Spleen (tissue), 11 donors: ENCODE measurements around the gene IL1RAPL1. TPM values are rescaled to one million over a fixed set of nuclear protein-coding genes. Genes with fewer than 3 reads are reported as not detected.

ENCODE experiments used
- DNase-seq: peaks from one replicate; pipeline ENCODE4 v3.0.0-alpha.2; 2020
- H3K27ac ChIP-seq, 8 donors: fragments of 200-600 bp; sonication (generic) in 7 of 8; 1 replicate in 4 of 8; 2 replicates in 4 of 8; pipeline versions ENCODE4 v1.5.0 to v1.8.0; 2016 to 2021; ENCODE audit warnings: inconsistent platforms in 4 of 8, mild to moderate bottlenecking in 4 of 8, moderate library complexity in 1 of 8
- H3K27me3 ChIP-seq, 7 donors: fragments of 200-600 bp; sonication (generic) in 6 of 7; replicated peaks in 1 of 7; 1 replicate in 4 of 7; 2 replicates in 3 of 7; pipeline versions ENCODE4 v1.5.0 to v1.8.0; 2016 to 2021; ENCODE audit warnings: inconsistent platforms in 3 of 7, mild to moderate bottlenecking in 1 of 7
- H3K36me3 ChIP-seq, 6 donors: fragments of 200-600 bp; sonication (generic) in 5 of 6; 1 replicate in 4 of 6; 2 replicates in 2 of 6; pipeline versions ENCODE4 v1.5.0 to v1.8.0; 2016 to 2021; ENCODE audit warnings: inconsistent platforms in 2 of 6
- H3K4me1 ChIP-seq, 6 donors: fragments of 200-600 bp; sonication (generic) in 5 of 6; 1 replicate in 3 of 6; 2 replicates in 3 of 6; pipeline versions ENCODE4 v1.5.0 to v1.8.0; 2016 to 2021; ENCODE audit warnings: inconsistent platforms in 3 of 6
- H3K4me3 ChIP-seq, 8 donors: fragments of 200-600 bp; sonication (generic) in 7 of 8; 1 replicate in 4 of 8; 2 replicates in 4 of 8; pipeline versions ENCODE4 v1.5.0 to v1.8.0; 2016 to 2021; ENCODE audit warnings: inconsistent platforms in 4 of 8, mild to moderate bottlenecking in 4 of 8, moderate library complexity in 2 of 8
- H3K9me3 ChIP-seq, 8 donors: fragments of 200-600 bp; sonication (generic) in 7 of 8; 1 replicate in 4 of 8; 2 replicates in 4 of 8; pipeline versions ENCODE4 v1.5.0 to v1.8.0; 2016 to 2021; ENCODE audit warnings: inconsistent platforms in 4 of 8
- POLR2A ChIP-seq, 3 donors: fragments of 450-650 bp; IDR thresholded peaks; one replicate each; pipeline ENCODE4 v1.5.1; 2017; ENCODE audit warnings: antibody characterized with exemption in 3 of 3, mild to moderate bottlenecking in 1 of 3
- POLR2AphosphoS5 ChIP-seq, 3 donors: sonication (generic); formaldehyde crosslinking; IDR thresholded peaks; one replicate each; pipeline ENCODE4 v1.5.1; 2017; ENCODE audit warnings: antibody characterized with exemption in 3 of 3
- WGBS, 5 donors: extraction: QIAGEN DNeasy Blood & Tissue Kit in 3 of 5; methylation state at CpG; one replicate each; pipeline versions ENCODE4 v1.1.5 to v1.1.7; 2013 to 2018; 5-methylcytosine and 5-hydroxymethylcytosine counted together
- intact Hi-C: fragments of 100-400 bp; cut with DNase I; formaldehyde crosslinking; loops from one replicate; pipeline ENCODE4 v1.15.0; 2023; ENCODE audit warnings: low total_unique reads
- polyA plus RNA-seq, 3 donors: library from polyadenylated mRNA; stranded (reverse); fragments of 200-250 nt; gene quantifications; one replicate each; pipeline ENCODE4 v1.2.1, GENCODE V29; 2013
- total RNA-seq, 7 donors: library from RNA; depleted of rRNA in 3 of 7; stranded (reverse); fragments of >200 nt in 3 of 7; fragmentation: NEBNext Ultra II Directional in 4 of 7; extraction: Animal tissue kit (Norgen Biotek cat#: 25700) in 4 of 7; gene quantifications; one replicate each; pipeline versions ENCODE4 v1.1.0 to v1.2.1, GENCODE V29; 2016 to 2021
- TF ChIP-seq, protein P1 (sequence below), 11 experiments: fragments of 200-600 bp in 7 of 11; fragments of 450-650 bp in 4 of 11; sonication (generic) in 4 of 11; IDR thresholded peaks in 8 of 11; conservative IDR thresholded peaks in 3 of 11; 1 replicate in 7 of 11; 2 replicates in 4 of 11; pipeline versions ENCODE4 v1.4.0 to v1.8.0; 2016 to 2021; ENCODE audit warnings: antibody characterized with exemption in 11 of 11, inconsistent platforms in 4 of 11, mild to moderate bottlenecking in 1 of 11
- donor health status: healthy with polysubstance abuse.
- donor health status: DM: no; HTN: no; CAD: no; lungs with moderate emphysema.
- donor health status: DM: no; HTN: no; CAD: no.
- donor health status: Bipolar disorder and iron deficiency.
- donor health status: healthy.
- donor health status: DM: no; HTN: no; CAD: no.
- donor health status: DM: yes; HTN: yes; CAD: no.

Gene IL1RAPL1
- total and polyA plus RNA-seq, 10 donors, result 0.03 to 0.19 TPM; not detected in 8

GRCh38 chrX:29834764-29835163 is 1247.5 kb downstream of the IL1RAPL1 start:
- intact Hi-C loops, result no loop called here
- Histone ChIP-seq H3K9me3 (no peaks in the 10 kb centered on the region), H3K4me1 (no peaks in the 10 kb centered on the region), H3K4me3 (no peak overlapping the region), H3K27ac (no peak overlapping the region), H3K36me3 (no peaks in the 10 kb centered on the region), H3K27me3 (no peaks in the 10 kb centered on the region)
- no peak for DNase-seq
- TF ChIP-seq, protein P1, sequence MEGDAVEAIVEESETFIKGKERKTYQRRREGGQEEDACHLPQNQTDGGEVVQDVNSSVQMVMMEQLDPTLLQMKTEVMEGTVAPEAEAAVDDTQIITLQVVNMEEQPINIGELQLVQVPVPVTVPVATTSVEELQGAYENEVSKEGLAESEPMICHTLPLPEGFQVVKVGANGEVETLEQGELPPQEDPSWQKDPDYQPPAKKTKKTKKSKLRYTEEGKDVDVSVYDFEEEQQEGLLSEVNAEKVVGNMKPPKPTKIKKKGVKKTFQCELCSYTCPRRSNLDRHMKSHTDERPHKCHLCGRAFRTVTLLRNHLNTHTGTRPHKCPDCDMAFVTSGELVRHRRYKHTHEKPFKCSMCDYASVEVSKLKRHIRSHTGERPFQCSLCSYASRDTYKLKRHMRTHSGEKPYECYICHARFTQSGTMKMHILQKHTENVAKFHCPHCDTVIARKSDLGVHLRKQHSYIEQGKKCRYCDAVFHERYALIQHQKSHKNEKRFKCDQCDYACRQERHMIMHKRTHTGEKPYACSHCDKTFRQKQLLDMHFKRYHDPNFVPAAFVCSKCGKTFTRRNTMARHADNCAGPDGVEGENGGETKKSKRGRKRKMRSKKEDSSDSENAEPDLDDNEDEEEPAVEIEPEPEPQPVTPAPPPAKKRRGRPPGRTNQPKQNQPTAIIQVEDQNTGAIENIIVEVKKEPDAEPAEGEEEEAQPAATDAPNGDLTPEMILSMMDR (IDR thresholded peaks at IDR 0.05 in 8 of 11, conservative IDR thresholded peaks at IDR 0.05 in 3 of 11), result no peak
- TF ChIP-seq POLR2AphosphoS5 (IDR thresholded peaks at IDR 0.05) (no peak), POLR2A (IDR thresholded peaks at IDR 0.05) (no peak)

DNA sequence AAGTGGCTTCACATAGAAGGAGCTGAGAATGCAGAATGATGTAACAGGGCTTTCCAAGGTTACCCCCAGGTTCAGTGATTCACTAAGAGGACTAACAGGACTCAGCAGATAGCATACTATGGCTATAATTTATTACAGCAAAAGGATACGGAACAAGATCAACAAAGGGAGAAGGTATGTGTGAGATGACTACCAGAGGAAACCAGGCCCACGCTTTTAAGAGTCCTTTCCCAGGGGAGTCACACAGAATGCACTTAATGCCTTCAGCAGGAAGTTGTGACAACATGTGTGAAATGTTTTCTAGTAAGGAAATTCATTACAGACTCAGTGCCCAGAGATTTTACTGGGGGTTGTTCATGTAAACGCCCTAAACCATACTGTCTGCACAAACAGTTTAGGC is 1254.5 kb downstream of the IL1RAPL1 start:
- intact Hi-C loops, result no loop called here
- H3K4me1 ChIP-seq, result no peaks in the 10 kb centered on the region
- no peaks in the 10 kb centered on the region for H3K27me3 ChIP-seq
- no peaks in the 10 kb centered on the region for H3K9me3 ChIP-seq
- no peak for DNase-seq
- no peak overlapping the region for H3K27ac ChIP-seq
- 19 to 51% (median 42%) methylated on average over 3 of the region's 3 CpGs for WGBS, 5 donors
- H3K4me3 ChIP-seq, result no peak overlapping the region
- TF ChIP-seq POLR2AphosphoS5 (IDR thresholded peaks at IDR 0.05), result no peak
- TF ChIP-seq POLR2A (IDR thresholded peaks at IDR 0.05), result no peak
- TF ChIP-seq, protein P1 (IDR thresholded peaks at IDR 0.05 in 8 of 11, conservative IDR thresholded peaks at IDR 0.05 in 3 of 11), result no peak
- H3K36me3 ChIP-seq, result no peaks in the 10 kb centered on the region

- TF ChIP-seq, protein P1 (IDR thresholded peaks at IDR 0.05 in 8 of 11, conservative IDR thresholded peaks at IDR 0.05 in 3 of 11), result no peak
- TF ChIP-seq POLR2A (IDR thresholded peaks at IDR 0.05) (no peak), POLR2AphosphoS5 (IDR thresholded peaks at IDR 0.05) (no peak)
- H3K27me3 ChIP-seq, result no peaks in the 10 kb centered on the region
Measured at GRCh38 chrX:29842552-29842951, 1255.3 kb downstream of the IL1RAPL1 start.

GRCh38 chrX:29851857-29852605 is 1264.8 kb downstream of the IL1RAPL1 start:
- Histone ChIP-seq H3K36me3 (no peaks in the 10 kb centered on the region), H3K9me3 (no peaks in the 10 kb centered on the region), H3K4me3 (no peak overlapping the region), H3K4me1 (no peaks in the 10 kb centered on the region), H3K27ac (no peak overlapping the region), H3K27me3 (no peaks in the 10 kb centered on the region)
- WGBS, 5 donors, result 45 to 83% (median 73%) methylated on average over 4 of the region's 4 CpGs
- TF ChIP-seq POLR2A (IDR thresholded peaks at IDR 0.05) (no peak), POLR2AphosphoS5 (IDR thresholded peaks at IDR 0.05) (no peak)
- TF ChIP-seq, protein P1 (IDR thresholded peaks at IDR 0.05 in 8 of 11, conservative IDR thresholded peaks at IDR 0.05 in 3 of 11), result no peak
- intact Hi-C loops, result no loop called here
- DNase-seq, result no peak

More at GRCh38 chrX:29842552-29842951, 1255.3 kb downstream of the IL1RAPL1 start:
- Histone ChIP-seq H3K4me3 (no peak overlapping the region), H3K36me3 (no peaks in the 10 kb centered on the region), H3K9me3 (no peaks in the 10 kb centered on the region), H3K27ac (no peak overlapping the region), H3K4me1 (no peaks in the 10 kb centered on the region)
- 64 to 87% (median 72%) methylated on average over 4 of the region's 4 CpGs for WGBS, 5 donors
- intact Hi-C loops, result no loop called here
- DNase-seq, result no peak
